DOHH2 (cell line): ENCODE measurements around the gene MPPED2.

Experiments used
- H3F3A ChIP-seq: fragments of 200-600 bp; sonication (generic), shearing (Covaris generic); 2 replicates; pipeline ENCODE4 v1.6.0; 2016; ENCODE audit warnings: antibody characterized with exemption, mild to moderate bottlenecking; ENCODE audit not compliant: control insufficient read depth, insufficient read depth
- H3K27ac ChIP-seq: fragments of 200-600 bp; sonication (generic); 2 replicates; pipeline ENCODE4 v1.5.1; 2014; ENCODE audit warnings: low read depth, mild to moderate bottlenecking, low read length, moderate library complexity
- H3K27me3 ChIP-seq: fragments of 200-600 bp; sonication (generic); 2 replicates; pipeline ENCODE4 v1.6.1; 2014; ENCODE audit warnings: mild to moderate bottlenecking, low read length, mixed read lengths; ENCODE audit not compliant: control insufficient read depth
- H3K36me3 ChIP-seq: fragments of 200-600 bp; sonication (generic); 2 replicates; pipeline ENCODE4 v1.6.1; 2014; ENCODE audit warnings: mild to moderate bottlenecking, low read length, moderate library complexity, mixed read lengths; ENCODE audit not compliant: control insufficient read depth
- H3K4me1 ChIP-seq: fragments of 200-600 bp; sonication (generic); 2 replicates; pipeline ENCODE4 v1.6.1; 2014; ENCODE audit warnings: mild to moderate bottlenecking, low read length, mixed read lengths; ENCODE audit not compliant: control insufficient read depth
- H3K4me2 ChIP-seq: fragments of 200-600 bp; sonication (generic); 2 replicates; pipeline ENCODE4 v1.6.0; 2014; ENCODE audit warnings: mild to moderate bottlenecking, low read length, moderate library complexity
- H3K4me3 ChIP-seq: fragments of 200-600 bp; sonication (generic); 2 replicates; pipeline ENCODE4 v1.5.1; 2014; ENCODE audit warnings: mild to moderate bottlenecking, low read length, mixed read lengths
- H3K79me2 ChIP-seq: fragments of 200-600 bp; sonication (generic); 2 replicates; pipeline ENCODE4 v1.6.1; 2014; ENCODE audit warnings: mild to moderate bottlenecking, low read length, mixed read lengths; ENCODE audit not compliant: control insufficient read depth
- H3K9me2 ChIP-seq: fragments of 200-600 bp; sonication (generic); replicated peaks from 2 replicates; pipeline ENCODE4 v1.6.1; 2014; ENCODE audit warnings: mild to moderate bottlenecking, low read length, mixed read lengths; ENCODE audit not compliant: control insufficient read depth
- H3K9me3 ChIP-seq: fragments of 200-600 bp; sonication (generic); 2 replicates; pipeline ENCODE4 v1.6.1; 2014; ENCODE audit warnings: antibody characterized with exemption, low read length, mixed read lengths; ENCODE audit not compliant: control insufficient read depth, insufficient read depth
- H4K20me1 ChIP-seq: fragments of 200-600 bp; sonication (generic); 2 replicates; pipeline ENCODE4 v1.6.0; 2014; ENCODE audit warnings: low read depth, mild to moderate bottlenecking, antibody characterized with exemption, low read length, moderate library complexity; ENCODE audit not compliant: control insufficient read depth, insufficient read depth
- EZH2phosphoT487 ChIP-seq: fragments of 200-600 bp; sonication (generic); IDR thresholded peaks from 2 replicates; pipeline ENCODE4 v1.6.1; 2017; ENCODE audit warnings: borderline replicate concordance, mild to moderate bottlenecking, antibody characterized with exemption, low read length, moderate library complexity, mixed read lengths
- TF ChIP-seq, protein P1 (sequence below): fragments of 200-600 bp; sonication (generic); IDR thresholded peaks from one replicate; pipeline ENCODE4 v1.5.1; 2014; ENCODE audit warnings: antibody characterized with exemption, mild to moderate bottlenecking, low read depth, low read length; ENCODE audit not compliant: poor library complexity, severe bottlenecking

MPPED2 gene

DNA sequence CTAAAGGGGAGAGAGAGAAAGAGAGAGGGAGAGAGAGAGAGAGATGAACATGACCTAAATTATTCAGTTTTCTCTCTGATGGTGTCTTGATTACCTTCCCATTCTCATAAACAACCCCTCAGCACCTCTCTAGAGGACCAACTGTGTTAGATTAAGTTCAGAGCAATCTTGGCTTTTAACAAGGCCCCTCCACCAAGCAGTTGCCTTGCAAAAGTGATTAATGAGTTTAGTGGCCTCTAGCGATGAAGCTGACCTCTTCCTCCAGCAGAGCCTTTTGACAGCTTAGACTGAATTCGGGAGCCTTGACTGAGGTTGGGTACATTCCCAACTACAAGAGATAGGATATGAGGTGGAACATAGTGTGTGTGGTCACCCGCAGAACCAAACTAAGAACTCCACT is 197.2 kb downstream of the MPPED2 start:
- no peaks in the 10 kb centered on the region for H3K9me3 ChIP-seq
- no peak overlapping the region for H3K4me2 ChIP-seq
- no peak for TF ChIP-seq EZH2phosphoT487
- TF ChIP-seq, protein P1, sequence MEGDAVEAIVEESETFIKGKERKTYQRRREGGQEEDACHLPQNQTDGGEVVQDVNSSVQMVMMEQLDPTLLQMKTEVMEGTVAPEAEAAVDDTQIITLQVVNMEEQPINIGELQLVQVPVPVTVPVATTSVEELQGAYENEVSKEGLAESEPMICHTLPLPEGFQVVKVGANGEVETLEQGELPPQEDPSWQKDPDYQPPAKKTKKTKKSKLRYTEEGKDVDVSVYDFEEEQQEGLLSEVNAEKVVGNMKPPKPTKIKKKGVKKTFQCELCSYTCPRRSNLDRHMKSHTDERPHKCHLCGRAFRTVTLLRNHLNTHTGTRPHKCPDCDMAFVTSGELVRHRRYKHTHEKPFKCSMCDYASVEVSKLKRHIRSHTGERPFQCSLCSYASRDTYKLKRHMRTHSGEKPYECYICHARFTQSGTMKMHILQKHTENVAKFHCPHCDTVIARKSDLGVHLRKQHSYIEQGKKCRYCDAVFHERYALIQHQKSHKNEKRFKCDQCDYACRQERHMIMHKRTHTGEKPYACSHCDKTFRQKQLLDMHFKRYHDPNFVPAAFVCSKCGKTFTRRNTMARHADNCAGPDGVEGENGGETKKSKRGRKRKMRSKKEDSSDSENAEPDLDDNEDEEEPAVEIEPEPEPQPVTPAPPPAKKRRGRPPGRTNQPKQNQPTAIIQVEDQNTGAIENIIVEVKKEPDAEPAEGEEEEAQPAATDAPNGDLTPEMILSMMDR, result no peak
- no peaks in the 10 kb centered on the region for H3K9me2 ChIP-seq
- H3K27ac ChIP-seq, result no peak overlapping the region
- no peaks in the 10 kb centered on the region for H3K27me3 ChIP-seq
- no peaks in the 10 kb centered on the region for H3K36me3 ChIP-seq
- H3K4me3 ChIP-seq, result no peak overlapping the region
- no peaks in the 10 kb centered on the region for H4K20me1 ChIP-seq
- no peaks in the 10 kb centered on the region for H3F3A ChIP-seq
- no peaks in the 10 kb centered on the region for H3K79me2 ChIP-seq
- H3K4me1 ChIP-seq, result no peaks in the 10 kb centered on the region

DNA sequence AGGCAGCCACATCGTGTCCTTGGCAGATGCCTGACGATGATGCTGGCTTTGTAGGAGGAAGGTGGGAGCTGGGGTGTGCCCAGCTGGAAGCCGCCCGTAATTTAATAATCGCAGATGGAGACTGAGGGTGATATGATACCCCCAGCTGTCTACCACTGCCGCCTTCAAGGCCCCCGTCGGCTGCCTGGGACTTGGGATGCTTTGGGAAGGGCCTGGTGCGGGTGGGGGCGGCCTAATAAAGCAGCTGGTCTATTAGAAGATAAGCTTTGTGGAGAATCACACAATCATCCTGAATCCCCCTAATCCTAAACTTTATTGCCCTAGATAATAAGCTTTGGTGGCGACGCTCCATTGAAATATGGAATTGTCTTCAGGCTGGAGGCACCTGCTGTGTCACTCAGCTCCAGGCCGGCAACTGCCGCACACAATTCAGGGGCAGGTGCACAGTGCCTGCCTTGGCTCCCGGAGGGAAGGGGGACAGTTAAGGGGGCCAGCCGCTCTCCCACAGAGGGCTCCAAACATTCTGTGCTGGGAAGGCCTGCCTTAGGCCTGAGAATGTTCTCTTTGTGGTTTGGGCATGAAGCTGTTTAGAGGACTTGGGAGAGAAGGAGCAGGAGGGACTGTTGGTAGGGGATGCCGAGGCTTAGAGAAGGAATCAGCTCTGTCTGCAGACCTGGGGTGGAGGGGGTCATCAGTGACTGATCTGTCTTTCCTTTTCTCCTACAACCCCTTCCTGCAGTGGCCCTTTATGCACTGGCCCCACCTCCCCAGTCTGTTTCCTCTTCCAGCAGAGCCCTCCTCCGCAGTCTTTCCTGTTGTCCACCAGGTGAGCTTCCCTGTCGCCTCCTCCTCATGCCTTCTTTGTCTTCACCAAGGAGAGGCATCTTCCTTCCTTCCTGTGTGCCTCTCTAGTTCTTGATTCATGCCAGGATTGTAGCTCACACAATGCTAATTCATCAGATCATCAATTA is 198.0 kb downstream of the MPPED2 start:
- no peaks in the 10 kb centered on the region for H3F3A ChIP-seq
- no peak for TF ChIP-seq EZH2phosphoT487
- TF ChIP-seq, protein P1, result no peak
- no peaks in the 10 kb centered on the region for H3K4me1 ChIP-seq
- no peaks in the 10 kb centered on the region for H3K9me3 ChIP-seq
- H3K27me3 ChIP-seq, result no peaks in the 10 kb centered on the region
- H3K4me3 ChIP-seq, result no peak overlapping the region
- H3K4me2 ChIP-seq, result no peak overlapping the region
- H3K36me3 ChIP-seq, result no peaks in the 10 kb centered on the region
- H3K79me2 ChIP-seq, result no peaks in the 10 kb centered on the region
- no peak overlapping the region for H3K27ac ChIP-seq
- no peaks in the 10 kb centered on the region for H3K9me2 ChIP-seq
- no peaks in the 10 kb centered on the region for H4K20me1 ChIP-seq

DNA sequence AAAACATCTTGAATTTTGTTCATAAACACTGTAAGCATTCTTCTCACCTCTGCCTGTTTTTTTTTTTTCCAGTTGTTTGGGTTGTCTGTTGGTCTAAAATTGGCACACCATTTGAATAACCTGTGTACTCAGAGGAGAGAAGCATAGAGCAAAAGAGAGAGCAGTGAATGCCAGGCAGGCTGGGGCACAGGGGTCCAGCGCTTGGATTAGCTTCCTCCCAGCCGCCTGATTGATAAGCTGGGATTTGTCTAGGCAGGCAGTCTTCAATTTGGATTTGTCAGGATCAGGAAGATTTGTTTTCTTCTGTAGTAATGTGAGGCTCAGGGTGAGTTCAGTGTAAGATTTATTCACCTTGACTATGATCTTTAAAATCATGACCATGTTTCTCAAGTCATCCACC is 204.3 kb downstream of the MPPED2 start:
- Histone ChIP-seq H3K4me2 (no peak overlapping the region), H3K9me3 (no peaks in the 10 kb centered on the region), H3K27ac (no peak overlapping the region), H3K4me3 (no peak overlapping the region), H3K9me2 (no peaks in the 10 kb centered on the region), H3K79me2 (no peaks in the 10 kb centered on the region), H3F3A (no peaks in the 10 kb centered on the region), H4K20me1 (no peaks in the 10 kb centered on the region), H3K36me3 (no peaks in the 10 kb centered on the region), H3K27me3 (no peaks in the 10 kb centered on the region), H3K4me1 (no peaks in the 10 kb centered on the region)
- TF ChIP-seq, protein P1, result no peak
- TF ChIP-seq EZH2phosphoT487, result no peak
